Loucy (cell line): Measurements from ENCODE around the gene TNFAIP8.

Source experiments
- H2AFZ ChIP-seq: fragments of 200-600 bp; sonication (generic); 2 replicates; pipeline ENCODE4 v1.6.0; 2016; ENCODE audit warnings: antibody characterized with exemption, mild to moderate bottlenecking, low read length, moderate library complexity
- H3F3A ChIP-seq: fragments of 200-600 bp; 2 replicates; pipeline ENCODE4 v1.6.0; 2016; ENCODE audit warnings: antibody characterized with exemption, low read depth, mild to moderate bottlenecking
- H3K27me3 ChIP-seq: fragments of 200-600 bp; sonication (generic); 2 replicates; pipeline ENCODE4 v1.6.1; 2014; ENCODE audit warnings: low read length, mild to moderate bottlenecking; ENCODE audit not compliant: insufficient read depth, poor library complexity, severe bottlenecking
- H3K36me3 ChIP-seq: fragments of 200-600 bp; sonication (generic); 2 replicates; pipeline ENCODE4 v1.6.1; 2016; ENCODE audit warnings: low read length; ENCODE audit not compliant: insufficient read depth
- H3K4me1 ChIP-seq: fragments of 200-600 bp; sonication (generic); 2 replicates; pipeline ENCODE4 v1.5.1; 2014; ENCODE audit warnings: low read length, mild to moderate bottlenecking; ENCODE audit not compliant: insufficient read depth, poor library complexity, severe bottlenecking
- H3K4me2 ChIP-seq: fragments of 200-600 bp; sonication (generic); 2 replicates; pipeline ENCODE4 v1.6.0; 2014; ENCODE audit warnings: antibody characterized with exemption, low read length, low read depth, mild to moderate bottlenecking; ENCODE audit not compliant: poor library complexity, severe bottlenecking
- H3K4me3 ChIP-seq: fragments of 200-600 bp; sonication (generic); 2 replicates; pipeline ENCODE4 v1.5.1; 2014; ENCODE audit warnings: low read length, mild to moderate bottlenecking, mixed read lengths; ENCODE audit not compliant: poor library complexity, severe bottlenecking
- H3K79me2 ChIP-seq: fragments of 200-600 bp; sonication (generic); 2 replicates; pipeline ENCODE4 v1.6.1; 2014; ENCODE audit warnings: low read length; ENCODE audit not compliant: insufficient read depth
- H3K9ac ChIP-seq: fragments of 200-600 bp; sonication (generic); 2 replicates; pipeline ENCODE4 v1.6.0; 2014; ENCODE audit warnings: mild to moderate bottlenecking, low read depth, low read length, moderate library complexity; ENCODE audit not compliant: poor library complexity, severe bottlenecking
- H3K9me2 ChIP-seq: fragments of 200-600 bp; sonication (generic); replicated peaks from 2 replicates; pipeline ENCODE4 v1.6.1; 2016; ENCODE audit warnings: low read depth, low read length, mixed read lengths
- H3K9me3 ChIP-seq: fragments of 200-600 bp; sonication (generic); 2 replicates; pipeline ENCODE4 v1.6.1; 2014; ENCODE audit warnings: mild to moderate bottlenecking, antibody characterized with exemption, low read length, low read depth; ENCODE audit not compliant: insufficient read depth
- H4K20me1 ChIP-seq: fragments of 200-600 bp; sonication (generic); 2 replicates; pipeline ENCODE4 v1.6.0; 2014; ENCODE audit warnings: antibody characterized with exemption, low read length, mild to moderate bottlenecking; ENCODE audit not compliant: insufficient read depth, poor library complexity, severe bottlenecking
- CTCF ChIP-seq: fragments of 200-600 bp; sonication (generic); conservative IDR thresholded peaks from 2 replicates; pipeline ENCODE4 v1.5.1; 2014; ENCODE audit warnings: mild to moderate bottlenecking, antibody characterized with exemption, low read length
- EZH2phosphoT487 ChIP-seq: fragments of 200-600 bp; IDR thresholded peaks from 2 replicates; pipeline ENCODE4 v1.6.1; 2018; ENCODE audit warnings: antibody characterized with exemption, mild to moderate bottlenecking, moderate library complexity, borderline replicate concordance

TNFAIP8 gene

GRCh38 chr5:119362714-119363113, 6.9 kb downstream of the TNFAIP8 start:
- no peak overlapping the region for H2AFZ ChIP-seq
- TF ChIP-seq CTCF (no peak), EZH2phosphoT487 (no peak)
- no peaks in the 10 kb centered on the region for H3K27me3 ChIP-seq
- no peaks in the 10 kb centered on the region for H3F3A ChIP-seq
- H3K4me1 ChIP-seq, result peaks cover 45% of the 10 kb centered on the region
- no peak overlapping the region for H3K4me2 ChIP-seq
- no peaks in the 10 kb centered on the region for H3K9me3 ChIP-seq
- no peaks in the 10 kb centered on the region; the same call in 1 of the 2 replicates for H3K36me3 ChIP-seq
- H3K9me2 ChIP-seq, result no peaks in the 10 kb centered on the region
- no peak overlapping the region for H3K4me3 ChIP-seq
- H3K9ac ChIP-seq, result no peak overlapping the region
- peaks cover 6% of the 10 kb centered on the region for H4K20me1 ChIP-seq
- peaks cover 84% of the 10 kb centered on the region for H3K79me2 ChIP-seq

GRCh38 chr5:119363271-119363670, 7.5 kb downstream of the TNFAIP8 start:
- no peaks in the 10 kb centered on the region for H3K9me3 ChIP-seq
- no peak overlapping the region for H3K4me3 ChIP-seq
- no peak overlapping the region for H3K9ac ChIP-seq
- H3K79me2 ChIP-seq, result peaks cover 83% of the 10 kb centered on the region
- H3K36me3 ChIP-seq, result no peaks in the 10 kb centered on the region; the same call in 1 of the 2 replicates
- H3K4me1 ChIP-seq, result peaks cover 45% of the 10 kb centered on the region
- no peaks in the 10 kb centered on the region for H3K9me2 ChIP-seq
- no peak overlapping the region for H2AFZ ChIP-seq
- H3K27me3 ChIP-seq, result no peaks in the 10 kb centered on the region
- H3F3A ChIP-seq, result no peaks in the 10 kb centered on the region
- H4K20me1 ChIP-seq, result peaks cover 6% of the 10 kb centered on the region
- H3K4me2 ChIP-seq, result no peak overlapping the region
- TF ChIP-seq CTCF (no peak), EZH2phosphoT487 (no peak)

GRCh38 chr5:119363936-119364335, 8.1 kb downstream of the TNFAIP8 start:
- no peak overlapping the region for H3K9ac ChIP-seq
- H3K4me3 ChIP-seq, result no peak overlapping the region
- H3F3A ChIP-seq, result no peaks in the 10 kb centered on the region
- no peaks in the 10 kb centered on the region for H3K9me2 ChIP-seq
- H3K4me2 ChIP-seq, result no peak overlapping the region
- peaks cover 81% of the 10 kb centered on the region for H3K79me2 ChIP-seq
- TF ChIP-seq EZH2phosphoT487 (no peak), CTCF (no peak)
- H3K9me3 ChIP-seq, result no peaks in the 10 kb centered on the region
- no peaks in the 10 kb centered on the region; the same call in 1 of the 2 replicates for H3K36me3 ChIP-seq
- peaks cover 2% of the 10 kb centered on the region for H4K20me1 ChIP-seq
- peaks cover 44% of the 10 kb centered on the region for H3K4me1 ChIP-seq
- H3K27me3 ChIP-seq, result no peaks in the 10 kb centered on the region
- H2AFZ ChIP-seq, result no peak overlapping the region
